Activated T-helper 2 cell treated with anti-CD3 and anti-CD28 coated beads, Interferon-gamma antibody, Interleukin-2, Interleukin-4, amounts not matched to agents 10 μg/mL and 5 μg/mL and 100 μg/mL, durations not matched to agents 14 hours and 24 hours and 36 hours (primary cell): Measurements from ENCODE around the gene DALRD3. TPM values are rescaled to one million over a fixed set of nuclear protein-coding genes. Genes with fewer than 3 reads are reported as not detected.

ENCODE experiments used
- DNase-seq: peaks from one replicate; pipeline ENCODE4 v3.0.0; 2021; ENCODE audit warnings: low spot score
- H3K27ac Mint-ChIP-seq: one replicate; pipeline ENCODE4 v1.8.0; 2021; ENCODE audit warnings: mixed read lengths
- H3K27me3 Mint-ChIP-seq: one replicate; pipeline ENCODE4 v1.8.0; 2021; ENCODE audit warnings: low read depth, mixed read lengths
- H3K36me3 Mint-ChIP-seq: one replicate; pipeline ENCODE4 v1.8.0; 2021; ENCODE audit warnings: low read depth, mixed read lengths
- H3K4me1 Mint-ChIP-seq: one replicate; pipeline ENCODE4 v1.8.0; 2021; ENCODE audit warnings: low read depth, mixed read lengths
- H3K4me3 Mint-ChIP-seq: one replicate; pipeline ENCODE4 v1.8.0; 2021; ENCODE audit warnings: low read depth, mild to moderate bottlenecking, moderate library complexity, mixed read lengths
- H3K9me3 Mint-ChIP-seq: one replicate; pipeline ENCODE4 v1.8.0; 2021; ENCODE audit warnings: mixed read lengths
- intact Hi-C: fragments of 100-400 bp; cut with micrococcal nuclease; formaldehyde crosslinking; loops from one replicate; pipeline ENCODE4 v1.15.1; 2023
- total RNA-seq: library from RNA; stranded (reverse); gene quantifications from 2 replicates; pipeline ENCODE4 v1.2.3, GENCODE V29; 2022

Gene DALRD3
- total RNA-seq, 1 donor from 2014 or later: 30.4 TPM

DNA sequence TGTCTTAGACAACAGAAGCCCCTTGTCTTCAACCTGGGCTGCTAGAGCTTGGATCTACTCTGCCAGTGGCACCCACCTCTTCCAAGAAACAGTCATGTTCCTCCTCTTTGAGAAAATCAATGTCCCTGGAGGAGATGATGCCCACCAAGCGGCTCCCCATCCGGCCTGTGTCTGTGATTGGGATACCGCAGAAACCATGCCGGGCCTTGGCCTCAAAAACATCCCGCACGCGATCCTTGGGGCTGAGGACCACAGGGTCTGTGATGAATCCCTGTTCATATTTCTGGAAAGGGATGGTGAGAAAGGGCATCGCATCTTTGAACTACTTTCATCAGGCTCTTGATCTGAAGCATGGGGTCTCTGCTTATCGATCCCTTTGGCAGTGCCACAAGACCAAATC, 9.3 kb upstream of the DALRD3 start:
- no peaks in the 10 kb centered on the region for H3K27me3 Mint-ChIP-seq
- intact Hi-C loops: loop anchor here (2.0 to 10.0 kb wide), 2 partner anchors 67 to 387 kb away; partner anchors contain the start of genes QRICH1, RHOA and TCTA
- peaks cover 93% of the 10 kb centered on the region for H3K36me3 Mint-ChIP-seq
- H3K27ac Mint-ChIP-seq: peak overlapping the region; percentile 12
- peak; percentile 8 for DNase-seq
- H3K4me1 Mint-ChIP-seq: peaks cover 42% of the 10 kb centered on the region
- no peaks in the 10 kb centered on the region for H3K9me3 Mint-ChIP-seq
- peak overlapping the region; percentile 90 for H3K4me3 Mint-ChIP-seq

DNA sequence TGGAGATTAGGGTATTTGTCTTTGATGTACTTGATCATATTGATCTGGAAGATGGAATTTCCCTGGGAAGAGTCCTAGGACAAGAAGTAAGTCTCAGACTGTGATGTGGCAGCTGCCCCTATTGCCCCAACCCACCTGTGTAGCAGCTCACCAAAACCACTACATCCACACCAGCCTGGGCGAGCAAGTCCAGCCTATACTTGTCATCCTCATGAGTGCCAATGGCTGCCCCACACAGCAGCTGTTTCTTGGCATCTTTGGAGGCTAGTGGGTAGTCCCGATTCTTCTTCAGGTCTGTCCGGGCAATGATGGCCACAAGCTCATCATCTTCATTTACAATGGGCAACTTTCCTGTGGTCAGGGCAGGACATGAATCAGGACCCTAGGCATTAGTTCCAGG, 8.2 kb upstream of the DALRD3 start:
- Mint-ChIP-seq H3K4me1 (peaks cover 42% of the 10 kb centered on the region), H3K4me3 (no peak overlapping the region), H3K36me3 (peaks cover 87% of the 10 kb centered on the region), H3K9me3 (no peaks in the 10 kb centered on the region), H3K27me3 (no peaks in the 10 kb centered on the region), H3K27ac (peak overlapping the region; percentile 19)
- DNase-seq: no peak
- intact Hi-C loops: loop anchor here (10.0 kb wide), 1 partner anchor 388 kb away; the partner anchor contains the start of genes RHOA and TCTA

DNA sequence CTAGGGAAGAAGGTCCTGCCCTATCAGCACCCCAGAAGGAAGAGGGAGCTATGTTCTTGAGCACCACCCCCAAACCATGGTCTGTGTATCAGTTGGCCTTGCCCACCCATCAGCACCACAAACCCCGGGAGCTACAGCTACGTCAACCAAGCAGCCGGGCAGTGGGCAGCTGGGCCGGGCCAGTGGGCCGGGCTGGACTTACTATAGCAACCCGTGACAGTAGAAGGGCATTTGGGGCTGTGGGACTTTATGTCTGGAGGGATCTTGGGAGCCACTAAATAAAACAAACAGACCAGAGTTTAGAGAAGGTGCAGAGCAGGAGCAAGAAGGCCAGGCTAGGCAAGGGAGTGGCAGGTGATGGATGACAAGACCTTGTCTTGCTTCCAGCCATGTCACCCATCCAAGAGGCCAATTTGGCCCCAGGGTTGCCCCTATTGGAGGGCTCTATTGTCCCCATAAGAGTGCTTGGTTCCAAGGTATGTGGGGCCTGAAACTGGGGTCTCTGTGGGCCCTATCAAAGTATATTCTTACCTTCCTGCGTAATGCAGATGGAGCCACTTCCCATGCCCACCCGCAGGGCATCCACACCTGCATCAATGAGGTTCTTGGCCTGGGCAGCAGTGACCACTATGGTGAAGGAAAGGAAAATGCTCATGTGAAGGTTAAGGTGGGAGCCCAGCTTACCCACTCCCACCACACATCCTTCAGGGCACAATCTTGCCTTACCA, 7.6 kb upstream of the DALRD3 start:
- intact Hi-C loops: loop anchor here (10.0 kb wide), 1 partner anchor 389 kb away; the partner anchor contains the start of genes RHOA and TCTA
- H3K27ac Mint-ChIP-seq: peak overlapping the region; percentile 31
- H3K4me3 Mint-ChIP-seq: peak overlapping the region; percentile 10
- no peak for DNase-seq
- H3K27me3 Mint-ChIP-seq: no peaks in the 10 kb centered on the region
- H3K4me1 Mint-ChIP-seq: peaks cover 42% of the 10 kb centered on the region
- H3K9me3 Mint-ChIP-seq: no peaks in the 10 kb centered on the region
- H3K36me3 Mint-ChIP-seq: peaks cover 83% of the 10 kb centered on the region

DNA sequence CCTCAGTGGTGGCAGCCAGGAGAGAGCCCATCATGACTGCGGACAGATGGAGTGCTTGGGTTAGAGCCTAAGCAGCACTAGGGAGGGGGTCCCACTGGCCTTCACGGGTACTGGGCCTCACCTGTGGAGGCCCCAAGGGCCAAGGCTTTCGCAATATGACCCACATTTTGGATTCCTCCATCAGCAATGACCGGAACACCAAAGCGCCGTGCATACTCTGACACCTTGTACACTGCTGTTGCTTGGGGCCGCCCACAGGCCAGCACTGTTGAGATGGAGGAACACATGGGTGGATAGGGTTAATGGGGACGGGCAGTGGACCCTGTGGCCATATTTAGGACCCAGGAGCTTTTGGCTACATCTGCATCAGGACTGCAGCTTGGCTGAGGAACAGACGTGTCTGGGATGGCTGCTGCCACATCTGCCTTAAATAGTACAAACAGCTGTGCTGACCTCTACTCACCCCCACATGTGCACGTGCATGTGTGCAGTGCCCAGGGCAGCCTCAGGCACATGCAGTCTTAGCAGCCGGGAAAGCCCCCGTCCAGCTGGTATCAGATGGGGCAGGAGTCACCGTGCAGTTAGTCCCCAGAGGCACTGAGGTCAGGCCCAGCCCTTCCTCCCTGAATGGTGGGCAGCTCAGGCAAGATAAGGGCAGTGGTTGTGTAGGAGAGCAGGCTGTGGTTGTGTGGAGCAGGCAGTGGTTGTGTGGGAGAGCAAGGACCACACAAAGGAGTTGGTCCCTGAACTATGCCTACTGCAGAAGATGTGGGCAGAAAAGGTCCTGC, 6.8 kb upstream of the DALRD3 start:
- intact Hi-C loops: loop anchor here (10.0 kb wide), 1 partner anchor 390 kb away; the partner anchor contains the start of genes RHOA and TCTA
- H3K4me1 Mint-ChIP-seq: peaks cover 42% of the 10 kb centered on the region
- no peak for DNase-seq
- H3K27me3 Mint-ChIP-seq: no peaks in the 10 kb centered on the region
- H3K4me3 Mint-ChIP-seq: peak overlapping the region; percentile 4
- H3K9me3 Mint-ChIP-seq: no peaks in the 10 kb centered on the region
- H3K27ac Mint-ChIP-seq: no peak overlapping the region
- peaks cover 77% of the 10 kb centered on the region for H3K36me3 Mint-ChIP-seq

DNA sequence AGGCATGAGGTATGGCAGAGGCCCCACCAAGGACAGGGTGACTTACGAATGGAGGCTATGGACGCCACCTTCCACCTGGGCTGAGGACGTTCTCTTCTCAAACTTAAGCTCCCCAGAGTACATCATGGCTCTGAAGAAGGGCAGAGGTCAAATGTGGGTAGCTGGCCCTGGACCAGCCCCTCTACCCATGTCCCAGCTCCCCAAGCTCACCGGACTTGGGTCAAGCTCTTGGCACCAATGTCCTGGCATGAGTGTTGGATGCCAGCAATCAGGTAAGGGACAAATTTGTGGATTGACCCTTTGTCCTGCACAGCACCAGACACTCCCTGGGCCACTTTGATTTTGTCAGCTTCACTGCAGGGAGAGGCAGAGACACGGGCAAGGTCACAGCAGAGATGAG, 6.1 kb upstream of the DALRD3 start:
- no peak overlapping the region for H3K27ac Mint-ChIP-seq
- intact Hi-C loops: loop anchor here (10.0 kb wide), 1 partner anchor 390 kb away; the partner anchor contains the start of genes RHOA and TCTA
- DNase-seq: no peak
- H3K4me1 Mint-ChIP-seq: peaks cover 37% of the 10 kb centered on the region
- H3K36me3 Mint-ChIP-seq: peaks cover 72% of the 10 kb centered on the region
- no peaks in the 10 kb centered on the region for H3K9me3 Mint-ChIP-seq
- H3K27me3 Mint-ChIP-seq: no peaks in the 10 kb centered on the region
- H3K4me3 Mint-ChIP-seq: no peak overlapping the region

DNA sequence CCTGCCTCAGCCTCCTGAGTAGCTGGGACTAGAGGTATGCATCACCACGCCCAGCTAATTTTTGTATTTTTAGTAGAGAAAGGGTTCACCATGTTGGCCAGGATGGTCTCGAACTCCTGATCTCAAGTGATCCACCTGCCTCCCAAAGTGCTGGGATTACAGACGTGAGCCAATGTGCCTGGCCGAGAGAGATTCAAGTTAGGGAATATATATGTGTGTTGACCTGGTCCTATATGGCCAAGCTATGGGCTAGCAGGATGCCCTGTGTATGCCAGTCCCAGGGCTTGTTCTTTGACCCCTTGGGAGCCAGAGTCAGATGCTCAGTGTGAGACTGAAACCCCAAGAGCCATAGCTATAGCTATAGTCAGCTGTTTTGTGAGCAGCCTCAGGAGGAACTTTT, 5.4 kb upstream of the DALRD3 start:
- Mint-ChIP-seq H3K9me3 (no peaks in the 10 kb centered on the region), H3K4me3 (peak overlapping the region; percentile 92), H3K27me3 (no peaks in the 10 kb centered on the region), H3K27ac (peak overlapping the region; percentile 95), H3K36me3 (peaks cover 67% of the 10 kb centered on the region), H3K4me1 (peaks cover 37% of the 10 kb centered on the region)
- DNase-seq: no peak
- intact Hi-C loops: loop anchor here (10.0 kb wide), 1 partner anchor 391 kb away; the partner anchor contains the start of genes RHOA and TCTA

DNA sequence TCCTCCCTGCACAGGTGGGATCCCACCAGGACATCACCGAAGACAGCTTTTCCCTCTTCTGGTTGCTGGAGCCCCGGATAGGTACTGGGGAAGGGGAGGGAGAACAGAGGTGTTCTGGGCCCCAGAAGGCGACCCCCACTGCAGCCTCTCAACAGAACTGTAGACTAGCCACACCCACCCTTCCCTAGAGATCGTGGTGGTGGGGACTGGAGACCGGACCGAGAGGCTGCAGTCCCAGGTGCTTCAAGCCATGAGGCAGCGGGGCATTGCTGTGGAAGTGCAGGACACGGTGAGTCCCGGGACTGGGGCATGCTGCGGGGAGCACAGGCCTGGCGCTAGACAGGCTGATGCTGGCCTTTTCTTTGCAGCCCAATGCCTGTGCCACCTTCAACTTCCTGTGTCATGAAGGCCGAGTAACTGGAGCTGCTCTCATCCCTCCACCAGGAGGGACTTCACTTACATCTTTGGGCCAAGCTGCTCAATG, 4.3 kb upstream of the DALRD3 start:
- DNase-seq: no peak
- Mint-ChIP-seq H3K9me3 (no peaks in the 10 kb centered on the region), H3K4me3 (peak overlapping the region; percentile 92), H3K27me3 (no peaks in the 10 kb centered on the region), H3K36me3 (peaks cover 57% of the 10 kb centered on the region), H3K27ac (peak overlapping the region; percentile 95), H3K4me1 (peaks cover 30% of the 10 kb centered on the region)
- intact Hi-C loops: loop anchor here (10.0 kb wide), 1 partner anchor 392 kb away; the partner anchor contains the start of genes RHOA and TCTA

DNA sequence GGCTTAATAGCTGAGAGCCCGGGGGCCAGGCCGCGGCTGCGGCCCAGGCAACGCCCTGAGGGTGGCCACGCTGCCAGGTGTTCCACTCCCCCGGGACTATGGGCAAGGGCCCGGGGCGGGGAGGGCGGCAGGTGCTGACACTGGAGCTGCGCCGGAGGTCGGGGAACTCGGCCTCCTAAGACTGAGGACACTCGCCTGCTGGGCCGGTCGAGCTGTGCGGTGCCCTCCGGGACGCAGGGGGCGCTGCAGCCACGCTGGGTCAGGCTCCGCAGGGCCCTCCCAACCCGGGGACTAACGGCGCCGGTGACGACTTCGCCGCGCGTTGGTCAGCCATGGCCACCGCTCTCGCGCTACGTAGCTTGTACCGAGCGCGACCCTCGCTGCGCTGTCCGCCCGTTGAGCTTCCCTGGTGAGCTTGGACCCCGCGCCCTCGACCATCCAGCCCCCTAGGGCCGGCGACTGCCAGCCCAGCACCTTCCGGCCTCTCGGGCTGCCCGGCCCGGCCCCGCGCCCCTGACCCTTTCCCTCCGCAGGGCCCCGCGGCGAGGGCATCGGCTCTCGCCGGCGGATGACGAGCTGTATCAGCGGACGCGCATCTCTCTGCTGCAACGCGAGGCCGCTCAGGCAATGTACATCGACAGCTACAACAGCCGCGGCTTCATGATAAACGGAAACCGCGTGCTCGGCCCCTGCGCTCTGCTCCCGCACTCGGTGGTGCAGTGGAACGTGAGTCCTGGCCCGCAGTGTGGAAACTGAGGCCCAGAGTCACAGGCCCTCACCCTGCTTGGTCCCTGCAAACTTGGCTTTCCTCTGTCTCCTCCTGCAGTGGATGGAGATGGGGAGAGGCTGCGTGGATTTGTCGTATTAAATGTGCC, 3.7 kb upstream of the DALRD3 start, which contains the start of gene NDUFAF3:
Gene NDUFAF3 (plus strand): TSS at position 309 of the 875 bp plus-strand sequence. CDS start 24 bp downstream, at position 333.
- peak within 1 kb of the TSS; percentile 95 for H3K4me3 Mint-ChIP-seq
- H3K4me1 Mint-ChIP-seq: peaks cover 29% of the 10 kb centered on the region
- H3K36me3 Mint-ChIP-seq: peaks cover 51% of the 10 kb centered on the region
- DNase-seq: peak; percentile 91
- H3K9me3 Mint-ChIP-seq: no peaks in the 10 kb centered on the region
- intact Hi-C loops: loop anchor here (1.0 to 10.0 kb wide), 5 partner anchors 7 to 393 kb away; partner anchors contain the start of genes IMPDH2, QRICH1, RHOA and TCTA
- peak within 1 kb of the TSS; percentile 96 for H3K27ac Mint-ChIP-seq
- H3K27me3 Mint-ChIP-seq: no peaks in the 10 kb centered on the region

DNA sequence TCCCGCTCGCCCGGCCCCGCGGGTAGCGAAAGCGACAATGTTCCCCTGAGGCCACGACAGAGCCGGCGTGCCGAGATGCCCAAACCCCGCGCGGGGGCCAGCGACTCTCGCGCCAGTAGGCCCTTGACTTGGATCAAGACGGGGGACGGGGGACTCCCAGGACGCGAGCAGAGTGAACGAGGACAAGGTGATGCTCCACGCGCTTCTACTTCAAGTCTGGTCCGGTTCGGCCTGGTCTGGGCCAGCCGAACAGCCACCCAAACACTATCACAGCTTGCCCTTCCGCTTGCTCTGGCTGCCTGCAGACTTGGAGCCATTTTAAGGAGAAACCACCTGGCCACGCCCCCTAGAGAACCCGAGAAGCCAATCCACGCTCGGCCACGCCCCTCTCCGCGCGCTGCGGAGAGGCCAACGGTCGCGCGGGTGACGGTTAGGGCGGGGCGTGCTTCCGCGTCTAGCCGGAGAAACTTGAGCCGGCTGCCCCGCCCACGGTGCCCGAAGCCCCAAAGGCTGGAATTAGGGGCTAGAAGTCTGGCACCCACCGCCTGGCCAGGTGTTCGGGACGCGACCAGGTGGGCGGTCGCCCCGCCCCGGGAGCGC, 2.9 kb upstream of the DALRD3 start:
- intact Hi-C loops: loop anchor here (1.0 to 10.0 kb wide), 5 partner anchors 8 to 393 kb away; partner anchors contain the start of genes IMPDH2, QRICH1, RHOA and TCTA
- peaks cover 43% of the 10 kb centered on the region for H3K36me3 Mint-ChIP-seq
- H3K27me3 Mint-ChIP-seq: no peaks in the 10 kb centered on the region
- peak overlapping the region; percentile 95 for H3K4me3 Mint-ChIP-seq
- peak overlapping the region; percentile 96 for H3K27ac Mint-ChIP-seq
- H3K9me3 Mint-ChIP-seq: no peaks in the 10 kb centered on the region
- DNase-seq: peak; percentile 99
- H3K4me1 Mint-ChIP-seq: peaks cover 29% of the 10 kb centered on the region

DNA sequence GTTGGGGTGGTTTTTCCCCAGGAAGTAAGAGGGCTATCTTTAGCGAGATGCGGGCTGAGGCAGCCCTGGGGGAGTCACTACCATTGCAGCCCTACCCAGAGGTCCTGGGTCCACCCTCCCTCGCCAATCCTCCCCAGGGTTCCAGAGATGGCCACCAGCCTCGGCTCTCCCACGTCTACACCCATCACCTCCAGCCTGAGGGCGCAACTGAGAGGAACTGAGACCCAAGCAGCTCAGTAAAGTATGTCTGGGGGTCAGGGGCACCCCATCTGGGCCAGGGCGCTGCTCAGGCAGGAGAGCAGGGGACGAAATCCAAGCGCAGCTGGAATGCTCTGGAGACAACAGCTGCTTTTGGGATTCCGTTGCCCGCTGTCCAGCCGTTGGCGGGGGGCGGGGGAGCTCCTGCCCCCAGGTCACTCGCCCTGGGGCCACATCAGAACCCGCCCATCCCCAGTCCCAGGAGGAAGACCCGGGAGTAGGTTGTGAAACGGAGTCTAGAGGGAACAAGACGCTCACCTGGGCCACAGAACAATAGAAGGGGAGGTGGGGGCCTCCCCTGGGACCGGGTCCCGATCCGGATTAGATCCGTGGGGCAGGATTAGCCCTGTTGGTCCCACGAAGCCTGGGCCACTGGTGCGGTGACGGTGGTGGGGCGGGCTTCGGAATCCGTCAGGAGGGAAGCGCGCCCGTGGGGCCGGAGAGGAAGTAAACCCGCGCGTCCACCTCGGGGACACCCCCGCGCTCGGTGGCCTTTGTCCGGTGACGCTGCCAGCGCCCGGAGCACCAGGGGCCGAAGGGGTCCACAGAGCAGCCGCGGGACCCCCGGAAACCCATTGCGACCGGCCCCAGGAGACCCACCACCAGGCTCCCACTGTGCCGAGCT, 2.2 kb upstream of the DALRD3 start:
- intact Hi-C loops: loop anchor here (1.0 to 10.0 kb wide), 5 partner anchors 9 to 394 kb away; partner anchors contain the start of genes IMPDH2, QRICH1, RHOA and TCTA
- Mint-ChIP-seq H3K9me3 (no peaks in the 10 kb centered on the region), H3K36me3 (peaks cover 43% of the 10 kb centered on the region), H3K27ac (peak overlapping the region; percentile 83), H3K4me1 (peaks cover 25% of the 10 kb centered on the region), H3K27me3 (no peaks in the 10 kb centered on the region), H3K4me3 (peak overlapping the region; percentile 95)
- peak; percentile 41 for DNase-seq
